Measurements from ENCODE around the gene AARS2. TPM values are rescaled to one million over a fixed set of nuclear protein-coding genes. Genes with fewer than 3 reads are reported as not detected.
A peak's percentile ranks its signal among the peaks of the same experiment; 100 is the strongest.

Gene AARS2
- total and polyA plus RNA-seq, 11 donors = 4.1 to 9.8 (median 7.6) TPM

- ATAC-seq (no peak), DNase-seq (no peak)
- H3K27me3 ChIP-seq = peaks cover 15 to 81% (median 45%) of the 10 kb centered on the region in 9 donors
- H3K4me1 ChIP-seq = peaks cover 0 to 25% (median 5%) of the 10 kb centered on the region in 12 donors
- intact Hi-C loops (cut with DNase I) = no loop called here
- H3K36me3 ChIP-seq = no peaks in the 10 kb centered on the region
- WGBS, 4 donors = 41 to 77% (median 52%) methylated on average over 3 of the region's 3 CpGs
- H3K4me3 ChIP-seq = no peak overlapping the region
- no peak for TF ChIP-seq CTCF (IDR thresholded peaks at IDR 0.05)
- TF ChIP-seq POLR2A (IDR thresholded peaks at IDR 0.05) = no peak
- no peaks in the 10 kb centered on the region for H3K9me3 ChIP-seq
- H3K27ac ChIP-seq = no peak overlapping the region
Observed at GRCh38 chr6:44271914-44272313, 41.2 kb downstream of the AARS2 start.

- ATAC-seq (no peak), DNase-seq (no peak)
- TF ChIP-seq CTCF (IDR thresholded peaks at IDR 0.05) (no peak), POLR2A (IDR thresholded peaks at IDR 0.05) (no peak)
- Histone ChIP-seq H3K36me3 (no peaks in the 10 kb centered on the region), H3K27me3 (peaks cover 15 to 75% (median 44%) of the 10 kb centered on the region in 9 donors), H3K4me3 (no peak overlapping the region), H3K27ac (no peak overlapping the region), H3K4me1 (peaks cover 0 to 24% (median 5%) of the 10 kb centered on the region in 12 donors), H3K9me3 (no peaks in the 10 kb centered on the region)
- intact Hi-C loops (cut with DNase I) = no loop called here
- 74 to 88% (median 82%) methylated on average over 6 of the region's 6 CpGs for WGBS, 4 donors
Observed at GRCh38 chr6:44271406-44271723, 41.8 kb downstream of the AARS2 start.

DNA sequence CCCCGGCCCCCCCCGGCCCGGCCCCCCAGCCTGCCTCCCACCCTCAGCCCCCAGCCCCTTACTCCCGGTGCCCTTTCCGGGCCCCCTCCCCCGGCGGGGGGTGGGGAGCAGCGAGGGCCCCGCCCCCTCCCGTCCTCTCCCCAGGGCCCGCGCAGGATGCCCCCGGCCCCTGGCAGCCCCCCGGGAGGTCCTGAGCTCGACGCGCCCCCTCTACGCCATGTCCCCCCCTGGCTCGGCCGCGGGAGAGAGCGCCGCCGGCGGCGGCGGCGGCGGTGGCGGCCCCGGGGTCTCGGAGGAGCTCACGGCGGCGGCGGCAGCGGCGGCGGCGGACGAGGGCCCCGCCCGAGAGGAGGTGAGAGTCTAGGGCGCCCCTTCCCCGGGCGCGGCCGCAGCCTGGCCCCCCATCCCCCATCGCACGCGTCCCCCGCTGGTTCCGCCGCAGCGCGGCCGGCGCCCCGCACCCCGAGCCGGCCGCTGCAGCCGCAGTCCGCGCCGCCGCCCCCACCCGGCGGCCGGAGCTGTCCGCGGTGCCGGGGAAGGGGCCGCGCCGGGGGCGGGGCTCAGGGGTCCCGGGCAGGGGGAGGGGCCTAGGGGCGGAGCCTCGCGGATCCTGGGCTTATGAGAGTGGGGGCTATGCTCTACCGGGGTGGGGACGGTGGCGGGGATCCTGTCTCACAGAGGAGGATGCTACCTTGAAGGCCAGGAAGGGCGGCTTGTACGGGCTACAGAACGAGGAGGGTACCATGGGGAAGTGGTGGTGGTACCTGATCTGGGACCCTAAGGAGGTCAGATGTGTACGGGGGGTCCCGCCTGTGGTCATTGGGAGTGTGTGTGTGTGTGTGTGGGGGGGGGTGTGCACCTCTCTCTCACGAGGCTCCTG, 42.4 kb downstream of the AARS2 start:
- ATAC-seq = no peak

More for the DNA sequence above, 42.4 kb downstream of the AARS2 start:
- TF ChIP-seq CTCF (IDR thresholded peaks at IDR 0.05) = no peak
- TF ChIP-seq POLR2A (IDR thresholded peaks at IDR 0.05) = no peak
- Histone ChIP-seq H3K9me3 (no peaks in the 10 kb centered on the region), H3K27ac (no peak overlapping the region), H3K27me3 (peaks cover 12 to 69% (median 38%) of the 10 kb centered on the region in 9 donors), H3K36me3 (no peaks in the 10 kb centered on the region), H3K4me1 (peaks cover 0 to 18% (median 2%) of the 10 kb centered on the region in 12 donors), H3K4me3 (peak overlapping the region in 9 of 12 donors; percentile 34 to 60 (median 38))
- intact Hi-C loops (cut with DNase I) = no loop called here
- peak in 1 of 5 donors; percentile 60 for DNase-seq
- 2 to 12% (median 2%) methylated on average over 9 to 90 of the region's 90 CpGs for WGBS, 4 donors
